ENCODE results near the gene ALG3. TPM values are rescaled to one million over a fixed set of nuclear protein-coding genes. Genes with fewer than 3 reads are reported as not detected.

ALG3 gene
- total RNA-seq, 1 experiment from 2014 or later = 57.3 TPM

DNA sequence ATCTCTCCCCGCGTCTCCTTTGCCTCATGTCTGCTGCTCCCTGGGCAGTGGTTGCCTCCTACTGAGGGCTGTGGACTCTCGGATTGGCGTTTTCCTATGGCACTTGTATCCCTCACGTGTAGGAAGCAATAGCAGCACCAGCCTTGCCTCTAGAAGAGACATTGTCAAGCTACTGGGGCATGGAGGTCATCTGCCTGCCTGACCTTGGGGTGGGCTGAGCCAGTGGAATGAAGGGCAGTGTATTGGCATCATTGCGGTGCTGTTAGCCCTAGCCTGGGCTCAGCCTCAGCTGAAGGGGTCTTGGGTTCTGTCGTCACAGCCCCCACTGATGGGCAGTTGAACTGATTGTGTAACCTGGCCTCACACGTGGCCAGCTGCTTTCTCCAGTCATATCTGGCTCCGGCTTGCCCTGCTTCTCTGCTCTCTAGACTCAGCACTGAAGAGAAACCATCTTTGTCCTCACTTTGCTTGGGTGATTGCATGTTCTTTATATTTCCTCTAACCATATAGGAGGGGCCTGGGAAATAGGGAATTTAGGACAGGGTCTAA, 54.7 kb downstream of the ALG3 start:
- H3K27me3 Mint-ChIP-seq (ENCODE audit: low read depth) = no peaks in the 10 kb centered on the region
- no peak for ATAC-seq
- TF ChIP-seq NR1H2 (CRISPR knock-in tag; IDR thresholded peaks at IDR 0.05) (no peak), TP53 (CRISPR knock-in tag; IDR thresholded peaks at IDR 0.05) (no peak), MXD4 (CRISPR knock-in tag; IDR thresholded peaks at IDR 0.05; ENCODE audit: borderline replicate concordance) (no peak), NFE2L1 (CRISPR knock-in tag; IDR thresholded peaks at IDR 0.05) (no peak)
- TF ChIP-seq, protein P1, sequence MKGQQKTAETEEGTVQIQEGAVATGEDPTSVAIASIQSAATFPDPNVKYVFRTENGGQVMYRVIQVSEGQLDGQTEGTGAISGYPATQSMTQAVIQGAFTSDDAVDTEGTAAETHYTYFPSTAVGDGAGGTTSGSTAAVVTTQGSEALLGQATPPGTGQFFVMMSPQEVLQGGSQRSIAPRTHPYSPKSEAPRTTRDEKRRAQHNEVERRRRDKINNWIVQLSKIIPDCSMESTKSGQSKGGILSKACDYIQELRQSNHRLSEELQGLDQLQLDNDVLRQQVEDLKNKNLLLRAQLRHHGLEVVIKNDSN (CRISPR knock-in tag; IDR thresholded peaks at IDR 0.05) = no peak
- TF ChIP-seq, protein P2, sequence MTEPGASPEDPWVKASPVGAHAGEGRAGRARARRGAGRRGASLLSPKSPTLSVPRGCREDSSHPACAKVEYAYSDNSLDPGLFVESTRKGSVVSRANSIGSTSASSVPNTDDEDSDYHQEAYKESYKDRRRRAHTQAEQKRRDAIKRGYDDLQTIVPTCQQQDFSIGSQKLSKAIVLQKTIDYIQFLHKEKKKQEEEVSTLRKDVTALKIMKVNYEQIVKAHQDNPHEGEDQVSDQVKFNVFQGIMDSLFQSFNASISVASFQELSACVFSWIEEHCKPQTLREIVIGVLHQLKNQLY (CRISPR knock-in tag; IDR thresholded peaks at IDR 0.05) = no peak
- TF ChIP-seq, protein P3, sequence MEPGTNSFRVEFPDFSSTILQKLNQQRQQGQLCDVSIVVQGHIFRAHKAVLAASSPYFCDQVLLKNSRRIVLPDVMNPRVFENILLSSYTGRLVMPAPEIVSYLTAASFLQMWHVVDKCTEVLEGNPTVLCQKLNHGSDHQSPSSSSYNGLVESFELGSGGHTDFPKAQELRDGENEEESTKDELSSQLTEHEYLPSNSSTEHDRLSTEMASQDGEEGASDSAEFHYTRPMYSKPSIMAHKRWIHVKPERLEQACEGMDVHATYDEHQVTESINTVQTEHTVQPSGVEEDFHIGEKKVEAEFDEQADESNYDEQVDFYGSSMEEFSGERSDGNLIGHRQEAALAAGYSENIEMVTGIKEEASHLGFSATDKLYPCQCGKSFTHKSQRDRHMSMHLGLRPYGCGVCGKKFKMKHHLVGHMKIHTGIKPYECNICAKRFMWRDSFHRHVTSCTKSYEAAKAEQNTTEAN (CRISPR knock-in tag; IDR thresholded peaks at IDR 0.05) = no peak
- TF ChIP-seq, protein P4, sequence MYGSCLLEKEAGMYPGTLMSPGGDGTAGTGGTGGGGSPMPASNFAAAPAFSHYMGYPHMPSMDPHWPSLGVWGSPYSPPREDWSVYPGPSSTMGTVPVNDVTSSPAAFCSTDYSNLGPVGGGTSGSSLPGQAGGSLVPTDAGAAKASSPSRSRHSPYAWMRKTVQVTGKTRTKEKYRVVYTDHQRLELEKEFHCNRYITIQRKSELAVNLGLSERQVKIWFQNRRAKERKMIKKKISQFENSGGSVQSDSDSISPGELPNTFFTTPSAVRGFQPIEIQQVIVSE (CRISPR knock-in tag; IDR thresholded peaks at IDR 0.05; ENCODE audit: borderline replicate concordance) = no peak
- no peaks in the 10 kb centered on the region for H3K4me1 Mint-ChIP-seq
- no peak overlapping the region for H3K27ac Mint-ChIP-seq
- no peak for DNase-seq (ENCODE audit: low spot score)
- H3K9me3 Mint-ChIP-seq = no peaks in the 10 kb centered on the region
- POLR2A ChIA-PET = no interaction called here
- CTCF ChIA-PET = no interaction called here
- no peak overlapping the region for H3K4me3 Mint-ChIP-seq
- peaks cover 43% of the 10 kb centered on the region for H3K36me3 Mint-ChIP-seq

DNA sequence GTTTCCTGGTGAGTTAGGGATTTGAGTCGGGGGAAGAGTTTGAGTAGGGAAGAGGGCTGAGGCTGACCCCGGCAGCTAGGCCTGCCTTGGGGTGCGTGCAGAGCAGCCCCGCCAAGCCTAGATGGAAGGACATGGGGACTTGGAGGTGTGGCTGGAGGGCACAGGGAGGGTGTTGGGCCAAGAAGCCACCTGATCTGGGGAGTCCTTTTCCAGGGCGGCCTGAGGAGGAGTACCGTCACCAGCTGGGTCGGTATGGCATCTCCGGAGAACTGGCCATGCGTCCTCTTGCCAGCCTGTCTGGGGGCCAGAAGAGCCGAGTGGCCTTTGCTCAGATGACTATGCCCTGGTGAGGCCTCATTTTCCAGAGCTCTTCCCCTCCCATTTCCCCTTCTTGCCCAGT, 55.9 kb downstream of the ALG3 start:
- Mint-ChIP-seq H3K4me3 (no peak overlapping the region), H3K27me3 (ENCODE audit: low read depth) (no peaks in the 10 kb centered on the region), H3K4me1 (no peaks in the 10 kb centered on the region), H3K27ac (no peak overlapping the region), H3K36me3 (peaks cover 53% of the 10 kb centered on the region), H3K9me3 (no peaks in the 10 kb centered on the region)
- POLR2A ChIA-PET = no interaction called here
- DNase-seq (ENCODE audit: low spot score) (no peak), ATAC-seq (no peak)
- CTCF ChIA-PET = no interaction called here
- no peak for TF ChIP-seq CREM (CRISPR knock-in tag; IDR thresholded peaks at IDR 0.05)
- TF ChIP-seq JUN (CRISPR knock-in tag; IDR thresholded peaks at IDR 0.05) = no peak
- TF ChIP-seq, protein P5, sequence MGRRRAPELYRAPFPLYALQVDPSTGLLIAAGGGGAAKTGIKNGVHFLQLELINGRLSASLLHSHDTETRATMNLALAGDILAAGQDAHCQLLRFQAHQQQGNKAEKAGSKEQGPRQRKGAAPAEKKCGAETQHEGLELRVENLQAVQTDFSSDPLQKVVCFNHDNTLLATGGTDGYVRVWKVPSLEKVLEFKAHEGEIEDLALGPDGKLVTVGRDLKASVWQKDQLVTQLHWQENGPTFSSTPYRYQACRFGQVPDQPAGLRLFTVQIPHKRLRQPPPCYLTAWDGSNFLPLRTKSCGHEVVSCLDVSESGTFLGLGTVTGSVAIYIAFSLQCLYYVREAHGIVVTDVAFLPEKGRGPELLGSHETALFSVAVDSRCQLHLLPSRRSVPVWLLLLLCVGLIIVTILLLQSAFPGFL (CRISPR knock-in tag; IDR thresholded peaks at IDR 0.05; ENCODE audit: borderline replicate concordance) = no peak
- TF ChIP-seq, protein P6, sequence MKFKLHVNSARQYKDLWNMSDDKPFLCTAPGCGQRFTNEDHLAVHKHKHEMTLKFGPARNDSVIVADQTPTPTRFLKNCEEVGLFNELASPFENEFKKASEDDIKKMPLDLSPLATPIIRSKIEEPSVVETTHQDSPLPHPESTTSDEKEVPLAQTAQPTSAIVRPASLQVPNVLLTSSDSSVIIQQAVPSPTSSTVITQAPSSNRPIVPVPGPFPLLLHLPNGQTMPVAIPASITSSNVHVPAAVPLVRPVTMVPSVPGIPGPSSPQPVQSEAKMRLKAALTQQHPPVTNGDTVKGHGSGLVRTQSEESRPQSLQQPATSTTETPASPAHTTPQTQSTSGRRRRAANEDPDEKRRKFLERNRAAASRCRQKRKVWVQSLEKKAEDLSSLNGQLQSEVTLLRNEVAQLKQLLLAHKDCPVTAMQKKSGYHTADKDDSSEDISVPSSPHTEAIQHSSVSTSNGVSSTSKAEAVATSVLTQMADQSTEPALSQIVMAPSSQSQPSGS (CRISPR knock-in tag; IDR thresholded peaks at IDR 0.05; ENCODE audit: borderline replicate concordance, low read depth) = no peak
- TF ChIP-seq CREB1 (CRISPR knock-in tag; IDR thresholded peaks at IDR 0.05) = no peak
- TF ChIP-seq, protein P7, sequence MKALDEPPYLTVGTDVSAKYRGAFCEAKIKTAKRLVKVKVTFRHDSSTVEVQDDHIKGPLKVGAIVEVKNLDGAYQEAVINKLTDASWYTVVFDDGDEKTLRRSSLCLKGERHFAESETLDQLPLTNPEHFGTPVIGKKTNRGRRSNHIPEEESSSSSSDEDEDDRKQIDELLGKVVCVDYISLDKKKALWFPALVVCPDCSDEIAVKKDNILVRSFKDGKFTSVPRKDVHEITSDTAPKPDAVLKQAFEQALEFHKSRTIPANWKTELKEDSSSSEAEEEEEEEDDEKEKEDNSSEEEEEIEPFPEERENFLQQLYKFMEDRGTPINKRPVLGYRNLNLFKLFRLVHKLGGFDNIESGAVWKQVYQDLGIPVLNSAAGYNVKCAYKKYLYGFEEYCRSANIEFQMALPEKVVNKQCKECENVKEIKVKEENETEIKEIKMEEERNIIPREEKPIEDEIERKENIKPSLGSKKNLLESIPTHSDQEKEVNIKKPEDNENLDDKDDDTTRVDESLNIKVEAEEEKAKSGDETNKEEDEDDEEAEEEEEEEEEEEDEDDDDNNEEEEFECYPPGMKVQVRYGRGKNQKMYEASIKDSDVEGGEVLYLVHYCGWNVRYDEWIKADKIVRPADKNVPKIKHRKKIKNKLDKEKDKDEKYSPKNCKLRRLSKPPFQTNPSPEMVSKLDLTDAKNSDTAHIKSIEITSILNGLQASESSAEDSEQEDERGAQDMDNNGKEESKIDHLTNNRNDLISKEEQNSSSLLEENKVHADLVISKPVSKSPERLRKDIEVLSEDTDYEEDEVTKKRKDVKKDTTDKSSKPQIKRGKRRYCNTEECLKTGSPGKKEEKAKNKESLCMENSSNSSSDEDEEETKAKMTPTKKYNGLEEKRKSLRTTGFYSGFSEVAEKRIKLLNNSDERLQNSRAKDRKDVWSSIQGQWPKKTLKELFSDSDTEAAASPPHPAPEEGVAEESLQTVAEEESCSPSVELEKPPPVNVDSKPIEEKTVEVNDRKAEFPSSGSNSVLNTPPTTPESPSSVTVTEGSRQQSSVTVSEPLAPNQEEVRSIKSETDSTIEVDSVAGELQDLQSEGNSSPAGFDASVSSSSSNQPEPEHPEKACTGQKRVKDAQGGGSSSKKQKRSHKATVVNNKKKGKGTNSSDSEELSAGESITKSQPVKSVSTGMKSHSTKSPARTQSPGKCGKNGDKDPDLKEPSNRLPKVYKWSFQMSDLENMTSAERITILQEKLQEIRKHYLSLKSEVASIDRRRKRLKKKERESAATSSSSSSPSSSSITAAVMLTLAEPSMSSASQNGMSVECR (CRISPR knock-in tag; IDR thresholded peaks at IDR 0.05; ENCODE audit: borderline replicate concordance) = no peak
- TF ChIP-seq ZNF232 (CRISPR knock-in tag; IDR thresholded peaks at IDR 0.05) = no peak
- no peak for TF ChIP-seq NR3C1 (CRISPR knock-in tag; conservative IDR thresholded peaks at IDR 0.05; ENCODE audit: low read depth)
- no peak for TF ChIP-seq ZNF121 (CRISPR knock-in tag; IDR thresholded peaks at IDR 0.05)
- TF ChIP-seq MXD4 (CRISPR knock-in tag; IDR thresholded peaks at IDR 0.05; ENCODE audit: borderline replicate concordance) = no peak
- no peak for TF ChIP-seq FOXJ3 (CRISPR knock-in tag; IDR thresholded peaks at IDR 0.05; ENCODE audit: borderline replicate concordance)
- TF ChIP-seq TP53 (CRISPR knock-in tag; IDR thresholded peaks at IDR 0.05) = no peak
- no peak for TF ChIP-seq ZNF138 (CRISPR knock-in tag; conservative IDR thresholded peaks at IDR 0.05)
- TF ChIP-seq SOX15 (CRISPR knock-in tag; IDR thresholded peaks at IDR 0.05) = no peak
- TF ChIP-seq, protein P8, sequence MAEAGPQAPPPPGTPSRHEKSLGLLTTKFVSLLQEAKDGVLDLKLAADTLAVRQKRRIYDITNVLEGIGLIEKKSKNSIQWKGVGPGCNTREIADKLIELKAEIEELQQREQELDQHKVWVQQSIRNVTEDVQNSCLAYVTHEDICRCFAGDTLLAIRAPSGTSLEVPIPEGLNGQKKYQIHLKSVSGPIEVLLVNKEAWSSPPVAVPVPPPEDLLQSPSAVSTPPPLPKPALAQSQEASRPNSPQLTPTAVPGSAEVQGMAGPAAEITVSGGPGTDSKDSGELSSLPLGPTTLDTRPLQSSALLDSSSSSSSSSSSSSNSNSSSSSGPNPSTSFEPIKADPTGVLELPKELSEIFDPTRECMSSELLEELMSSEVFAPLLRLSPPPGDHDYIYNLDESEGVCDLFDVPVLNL (CRISPR knock-in tag; IDR thresholded peaks at IDR 0.05; ENCODE audit: borderline replicate concordance, low read depth) = no peak

Measured in WTC11 (cell line).